Stimulated activated CD4-positive, alpha-beta T cell treated with anti-CD3 and anti-CD28 coated beads, Interleukin-15, amount 100 ng/mL, for 48 hours (primary cell): Measurements from ENCODE around the gene FAM227B.
"Not testable (repeated sequence)": the region's sequence is repeated elsewhere in the genome, so short reads cannot be mapped to it uniquely, and the experiment has no call there.

Experiments used
- DNase-seq, 2 donors: peaks; one replicate each; pipeline ENCODE4 v3.0.0-alpha.2; 2020; ENCODE audit warnings: low read depth in 2 of 2

FAM227B gene

DNA sequence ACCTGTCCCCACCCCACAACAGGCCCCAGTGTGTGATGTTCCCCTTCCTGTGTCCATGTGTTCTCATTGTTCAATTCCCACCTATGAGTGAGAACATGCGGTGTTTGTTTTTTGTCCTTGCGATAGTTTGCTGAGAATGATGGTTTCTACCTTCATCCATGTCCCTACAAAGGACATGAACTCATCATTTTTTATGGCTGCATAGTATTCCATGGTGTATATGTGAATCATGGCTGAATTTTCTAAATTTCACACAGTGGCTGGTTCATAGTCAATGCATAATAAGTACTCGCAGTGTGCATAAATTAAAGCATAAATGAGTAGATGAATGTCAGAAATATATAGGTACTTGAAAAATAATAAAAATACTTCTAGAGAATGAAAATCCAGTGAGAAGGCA lies 8.4 kb downstream of the FAM227B start:
- not testable (repeated sequence) for DNase-seq

DNA sequence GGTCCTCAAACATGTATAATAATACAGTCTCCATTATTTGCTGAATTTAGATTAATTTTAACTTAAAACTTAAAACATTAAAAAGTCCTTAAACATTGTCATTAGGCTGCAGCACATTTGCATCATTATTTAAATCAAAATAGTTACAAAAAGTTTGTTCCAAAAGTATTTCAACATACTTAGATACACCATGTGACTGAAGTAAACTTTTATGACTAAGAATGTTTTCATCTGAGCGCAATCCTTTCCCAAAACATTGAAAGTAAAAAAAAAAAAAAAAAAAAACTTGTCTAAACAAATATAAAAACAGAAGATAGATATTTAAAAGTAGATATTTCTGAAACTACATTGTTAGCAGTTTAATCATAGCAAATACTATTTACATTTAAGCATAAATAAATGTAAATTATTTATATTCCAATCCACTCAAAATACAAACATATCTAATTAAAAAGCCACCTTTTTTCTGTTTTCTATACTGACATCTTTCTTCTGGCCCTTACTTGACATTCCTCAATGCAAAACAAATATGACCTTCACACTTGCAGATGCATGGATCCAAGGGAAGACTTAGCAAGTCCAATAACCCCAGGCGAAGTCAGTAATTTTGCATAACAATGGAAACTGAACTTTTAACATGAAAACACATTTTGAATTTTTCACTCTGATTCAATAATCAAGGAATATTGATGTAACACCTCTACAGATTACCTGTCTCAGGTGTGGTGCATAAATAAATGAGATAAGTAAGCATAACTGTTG lies 10.3 kb downstream of the FAM227B start:
- no peak for DNase-seq

DNA sequence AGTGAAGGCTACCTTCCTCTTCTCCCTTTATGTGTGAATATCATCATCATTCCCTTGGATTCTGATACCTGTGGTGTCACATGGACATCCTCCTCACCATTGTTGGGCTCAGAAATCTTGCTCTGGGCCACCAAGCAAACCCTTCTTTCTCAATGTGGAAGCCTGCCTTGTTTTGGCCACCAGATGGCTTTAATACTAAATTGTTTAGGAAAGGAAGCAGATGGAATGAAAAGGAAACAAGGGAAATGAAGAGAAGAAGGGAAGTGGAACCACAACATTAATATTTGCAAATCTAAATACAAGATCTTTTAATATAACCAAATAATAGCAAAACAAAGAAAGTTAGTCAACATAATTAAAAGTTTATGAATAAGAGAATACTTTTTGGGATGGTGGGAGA lies 14.0 kb downstream of the FAM227B start:
- DNase-seq: no peak

DNA sequence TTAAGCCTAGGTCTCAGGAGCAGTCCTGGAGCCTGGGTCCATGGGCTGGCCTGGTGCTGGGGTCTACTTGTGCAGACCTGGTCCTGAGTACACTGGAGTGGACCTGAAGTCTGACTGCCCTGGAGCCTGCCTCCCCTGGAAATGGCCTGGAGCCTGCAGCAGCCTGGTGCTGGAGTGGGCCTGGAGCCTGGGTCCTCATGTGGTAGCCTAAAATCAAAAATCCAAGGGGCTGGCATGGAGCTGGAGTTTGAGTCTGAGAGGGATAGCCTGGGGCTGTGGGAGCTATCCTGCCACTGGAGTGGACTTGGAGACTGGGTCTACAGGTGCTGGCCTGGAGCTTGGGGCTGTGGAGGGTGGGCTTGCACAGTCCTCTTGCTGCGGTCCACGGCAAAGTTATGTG lies 15.0 kb downstream of the FAM227B start:
- DNase-seq: no peak

DNA sequence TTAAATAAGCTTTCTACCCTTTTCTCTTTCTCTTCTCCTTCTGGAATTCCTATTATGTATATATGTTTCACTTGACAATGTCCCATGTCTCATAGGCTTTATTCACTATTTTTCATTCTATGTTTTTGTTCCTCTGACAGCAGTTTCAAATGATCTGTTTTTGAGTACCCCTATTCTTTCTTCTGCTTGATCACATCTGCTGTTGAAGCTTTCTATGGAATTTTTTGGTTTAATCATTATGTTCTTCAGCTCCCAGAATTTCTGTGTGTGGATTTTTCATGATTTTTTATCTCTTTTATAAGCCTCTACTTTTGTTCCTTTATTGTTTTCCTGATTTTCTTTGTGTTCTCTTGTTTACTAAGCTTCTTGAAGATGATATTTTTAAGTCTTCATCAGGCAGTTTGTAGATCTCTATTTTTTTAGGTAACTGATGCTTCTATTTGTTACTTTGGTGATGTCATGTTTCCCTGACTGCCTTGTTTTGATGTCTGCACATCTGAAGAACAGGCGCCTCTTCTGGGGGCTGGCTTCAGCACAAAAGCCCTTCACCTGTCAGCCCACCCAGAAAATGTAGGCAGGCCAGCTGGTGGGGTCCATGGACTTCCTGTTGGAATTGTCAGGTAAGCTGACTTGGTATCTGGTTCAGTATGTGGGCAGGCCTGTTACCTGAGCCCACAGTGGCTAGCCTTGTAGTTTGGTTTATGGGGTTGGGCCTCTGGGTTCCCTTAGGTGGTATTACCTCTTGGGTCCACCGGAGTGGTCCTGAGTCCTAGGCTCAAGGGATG lies 15.8 kb downstream of the FAM227B start:
- DNase-seq: no peak

DNA sequence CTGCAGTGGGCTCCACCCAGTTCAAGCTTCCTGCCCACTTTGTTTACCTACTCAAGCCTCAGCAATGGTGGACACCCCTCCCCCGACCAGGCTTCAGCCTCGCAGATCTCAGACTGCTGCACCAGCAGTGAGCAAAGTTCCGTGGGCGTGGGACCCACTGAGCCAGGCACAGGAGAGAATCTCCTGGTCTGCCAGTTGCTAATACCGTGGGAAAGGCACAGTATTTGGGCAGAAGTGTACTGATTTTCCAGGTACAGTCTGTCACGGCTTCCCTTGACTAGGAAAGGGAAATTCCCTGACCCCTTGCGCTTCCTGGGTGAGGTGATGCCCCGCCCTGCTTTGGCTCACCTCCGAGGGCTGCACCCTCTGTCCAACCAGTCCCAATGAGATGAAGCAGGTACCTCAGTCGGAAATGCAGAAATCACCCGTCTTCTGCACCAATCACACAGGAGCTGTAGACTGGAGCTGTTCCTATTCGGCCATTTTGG lies 27.7 kb downstream of the FAM227B start:
- not testable (repeated sequence) for DNase-seq

DNA sequence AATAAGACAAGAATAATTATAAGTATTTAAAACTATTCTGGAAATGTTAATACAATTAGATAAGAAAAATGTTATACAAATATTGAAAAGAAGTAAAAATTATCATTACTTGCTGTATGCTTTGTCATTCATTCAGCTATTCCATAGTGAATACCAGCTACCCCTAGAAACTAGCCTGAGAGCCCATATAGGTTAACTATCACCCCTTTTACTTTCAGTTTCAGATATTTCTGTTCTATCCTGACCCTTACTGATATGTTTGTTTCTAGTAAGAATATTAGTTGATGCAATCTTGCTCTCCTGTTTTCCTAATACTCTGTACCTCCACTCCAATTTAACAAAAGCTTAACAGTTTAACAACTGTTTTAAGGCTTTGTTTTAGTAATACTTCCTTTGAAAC lies 31.6 kb downstream of the FAM227B start:
- no peak for DNase-seq

DNA sequence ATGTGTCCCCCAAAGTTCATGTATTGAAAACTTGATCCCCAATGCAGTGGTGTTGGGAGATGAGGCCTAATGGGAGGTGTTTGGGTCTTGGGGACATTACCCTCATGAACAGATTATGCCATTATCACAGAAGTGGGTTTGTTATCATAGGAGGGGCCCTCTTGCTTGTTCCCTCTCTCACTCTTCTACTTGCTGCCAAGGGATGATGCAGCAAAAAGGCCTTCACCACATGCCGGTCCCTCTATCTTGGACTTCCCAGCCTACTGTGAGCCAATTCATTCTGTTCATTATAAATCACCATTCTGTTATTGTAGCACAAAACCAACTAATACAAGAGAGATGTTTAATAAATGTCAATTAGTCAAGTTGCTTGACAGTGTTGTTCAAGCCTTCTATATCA lies 47.2 kb downstream of the FAM227B start:
- no peak for DNase-seq

DNA sequence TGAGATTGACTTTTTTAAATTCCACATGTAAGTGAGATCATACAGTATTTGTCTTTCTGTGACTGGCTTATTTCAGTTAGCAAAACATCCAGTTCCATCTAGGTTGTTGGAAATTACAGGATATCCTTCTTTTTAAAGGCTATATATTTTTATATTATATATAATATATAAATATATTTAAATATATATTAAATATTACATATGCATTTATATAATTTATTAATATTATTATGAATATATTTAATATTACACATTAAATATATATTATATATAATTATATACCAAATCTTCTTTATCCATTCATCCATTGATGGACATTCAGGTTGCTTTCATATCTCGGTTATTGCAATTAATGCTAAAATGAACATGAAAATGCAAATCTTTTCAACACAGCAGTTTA lies 49.9 kb downstream of the FAM227B start:
- DNase-seq: no peak

DNA sequence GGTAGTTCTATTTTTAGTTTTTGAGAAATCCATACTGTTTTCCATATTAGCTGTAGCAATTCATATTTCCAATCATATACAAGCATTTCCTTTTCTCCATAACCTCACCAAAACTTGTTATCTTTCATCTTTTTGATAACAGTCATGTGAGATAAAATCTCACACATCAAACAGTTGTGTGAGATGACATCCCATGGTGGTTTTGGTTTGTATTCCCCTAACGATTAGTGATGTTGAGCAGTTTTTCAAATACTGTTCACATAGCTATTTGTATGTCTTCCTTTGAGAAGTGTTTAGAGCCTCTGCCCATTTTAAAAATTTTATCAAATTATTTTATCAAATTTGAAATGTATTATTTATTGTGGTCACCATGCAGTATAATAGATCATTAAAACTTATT lies 50.4 kb downstream of the FAM227B start:
- no peak for DNase-seq

DNA sequence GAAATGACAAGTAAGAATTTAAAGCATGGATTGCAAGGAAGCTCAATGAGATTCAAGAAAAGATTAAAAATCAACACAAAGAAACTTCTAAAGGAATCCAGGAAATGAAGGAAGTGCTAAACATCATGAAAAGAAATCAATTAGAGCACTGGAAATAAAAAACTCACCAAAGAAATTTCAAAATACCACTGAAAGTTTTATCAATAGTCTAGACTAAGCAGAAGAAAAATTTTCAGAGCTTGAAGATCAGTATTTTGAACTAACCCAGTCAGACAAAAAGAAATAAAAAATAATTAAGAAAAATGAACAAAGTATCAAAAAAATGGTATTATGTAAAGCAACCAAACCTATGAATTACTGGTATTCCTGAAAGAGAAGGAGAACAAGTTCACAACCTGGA lies 60.6 kb downstream of the FAM227B start:
- no peak for DNase-seq

DNA sequence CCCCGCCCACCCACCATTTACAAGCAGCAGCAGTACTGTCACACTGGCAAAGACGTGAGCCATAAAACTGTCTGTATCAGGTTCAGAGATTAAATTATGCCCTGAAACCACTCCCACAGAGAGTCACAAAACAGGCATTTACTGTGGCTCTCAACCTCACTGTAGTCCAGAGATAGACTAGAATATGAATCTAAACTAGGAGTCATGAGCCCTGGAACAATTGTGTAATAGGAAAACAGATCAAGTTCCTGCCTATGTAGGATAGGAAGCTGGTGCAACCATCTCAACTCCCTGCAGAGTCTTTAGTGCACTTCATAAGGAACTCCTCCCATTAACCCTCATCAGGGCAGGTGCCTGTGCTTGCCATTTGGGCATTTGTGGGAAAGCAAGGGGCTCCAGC lies 61.7 kb downstream of the FAM227B start:
- no peak for DNase-seq

DNA sequence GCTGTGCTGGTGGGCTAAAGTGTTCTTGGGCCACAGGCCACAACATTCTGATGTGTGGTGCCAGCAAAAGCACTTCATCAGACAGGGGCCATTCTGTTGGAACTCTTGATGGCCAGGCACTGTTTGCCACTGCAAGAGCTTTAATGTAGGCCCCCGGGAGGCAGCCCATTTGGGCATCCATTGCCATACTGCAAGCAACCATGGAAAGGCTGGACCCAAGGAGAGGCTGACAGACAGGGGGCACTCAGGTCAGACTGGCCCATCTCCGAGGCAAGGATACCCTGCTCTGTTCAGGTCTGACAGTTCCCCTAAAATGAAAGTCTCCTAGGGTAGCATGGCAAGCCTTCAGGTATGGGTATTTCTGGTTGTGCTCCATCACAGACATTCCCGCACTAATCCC lies 64.2 kb downstream of the FAM227B start:
- no peak for DNase-seq

DNA sequence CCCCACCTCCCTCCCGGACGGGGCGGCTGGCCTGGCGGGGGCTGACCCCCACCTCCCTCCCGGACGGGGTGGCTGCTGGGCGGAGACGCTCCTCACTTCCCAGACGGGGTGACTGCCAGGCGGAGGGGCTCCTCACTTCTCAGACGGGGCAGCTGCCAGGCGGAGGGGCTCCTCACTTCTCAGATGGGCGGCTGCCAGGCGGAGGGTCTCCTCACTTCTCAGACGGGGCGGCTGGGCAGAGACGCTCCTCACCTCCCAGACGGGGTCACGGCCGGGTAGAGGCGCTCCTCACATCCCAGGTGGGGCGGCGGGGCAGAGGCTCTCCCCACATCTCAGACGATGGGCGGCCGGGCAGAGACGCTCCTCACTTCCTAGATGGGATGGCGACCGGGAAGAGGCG lies 70.3 kb downstream of the FAM227B start:
- DNase-seq: not testable (repeated sequence)

DNA sequence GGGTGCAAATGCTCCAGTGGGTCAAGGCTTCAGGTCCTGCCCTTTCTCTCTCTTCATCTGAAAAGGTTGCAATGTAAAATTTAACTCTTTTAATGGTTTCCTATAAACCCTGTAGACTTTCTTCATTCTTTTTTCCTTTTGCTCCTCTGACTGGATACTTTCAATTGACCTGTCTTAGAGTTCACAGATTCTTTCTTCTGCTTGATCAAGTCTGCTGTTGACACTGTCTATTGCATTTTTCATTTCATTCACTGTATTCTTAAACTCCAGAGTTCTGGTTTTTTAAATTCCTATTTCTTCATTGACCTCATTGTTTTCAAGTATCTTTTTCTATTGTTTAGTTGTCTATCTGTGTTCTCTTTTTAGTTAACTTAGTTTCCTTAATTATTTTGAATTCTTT lies 82.1 kb downstream of the FAM227B start:
- no peak for DNase-seq

DNA sequence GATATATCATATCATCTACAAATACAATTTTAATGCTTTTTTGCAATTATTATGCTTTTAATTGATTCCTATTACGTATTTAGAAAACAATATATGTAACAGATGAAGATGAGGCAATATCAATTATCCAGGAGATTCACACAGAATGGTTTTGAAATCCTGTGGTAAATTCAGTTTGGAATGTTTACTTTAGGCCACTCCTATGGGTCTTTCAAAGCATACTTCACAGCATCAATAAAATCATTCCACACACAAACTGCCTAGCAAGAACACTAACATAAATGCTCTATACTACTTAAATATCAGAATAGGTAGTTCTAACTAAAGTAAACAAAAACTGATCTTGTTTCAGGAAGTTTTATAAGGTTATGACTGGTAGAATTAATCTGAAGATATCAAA lies 90.5 kb downstream of the FAM227B start:
- no peak for DNase-seq

DNA sequence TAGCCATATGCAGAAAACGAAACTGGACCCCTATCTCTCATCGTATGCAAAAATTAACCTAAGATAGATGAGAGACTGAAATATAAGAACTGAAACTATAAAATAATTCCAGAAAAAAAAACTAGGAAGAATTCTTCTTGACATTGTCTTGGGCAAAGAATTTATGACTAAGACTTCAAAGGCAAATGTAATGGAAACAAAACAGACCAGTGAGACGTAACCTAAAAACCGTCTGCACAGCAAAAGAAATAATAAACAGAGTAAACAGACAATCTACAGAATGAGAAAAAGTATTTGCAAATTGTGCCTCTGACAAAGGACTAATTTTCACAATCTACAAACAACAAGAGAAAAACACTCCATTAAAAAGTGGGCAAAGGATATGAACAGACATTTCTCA lies 92.3 kb downstream of the FAM227B start:
- no peak for DNase-seq

DNA sequence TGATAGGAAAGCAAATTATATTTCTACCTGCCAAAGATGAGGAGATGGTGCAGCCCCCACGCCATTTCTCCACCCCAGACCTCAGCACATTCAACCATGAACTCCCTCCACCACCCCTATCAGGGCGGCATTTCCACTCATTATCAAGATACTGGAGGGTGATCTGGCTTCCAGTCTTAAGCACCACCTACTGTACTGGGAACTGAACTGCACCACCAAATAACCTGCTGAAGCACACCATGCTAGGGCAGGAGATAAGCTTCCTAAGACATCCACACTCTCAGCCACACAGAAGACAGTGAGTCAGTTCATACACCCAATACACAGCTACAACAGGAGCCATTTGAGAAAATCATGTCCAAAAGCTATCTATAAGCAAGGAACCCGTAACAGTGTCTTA lies 98.8 kb downstream of the FAM227B start:
- no peak for DNase-seq

DNA sequence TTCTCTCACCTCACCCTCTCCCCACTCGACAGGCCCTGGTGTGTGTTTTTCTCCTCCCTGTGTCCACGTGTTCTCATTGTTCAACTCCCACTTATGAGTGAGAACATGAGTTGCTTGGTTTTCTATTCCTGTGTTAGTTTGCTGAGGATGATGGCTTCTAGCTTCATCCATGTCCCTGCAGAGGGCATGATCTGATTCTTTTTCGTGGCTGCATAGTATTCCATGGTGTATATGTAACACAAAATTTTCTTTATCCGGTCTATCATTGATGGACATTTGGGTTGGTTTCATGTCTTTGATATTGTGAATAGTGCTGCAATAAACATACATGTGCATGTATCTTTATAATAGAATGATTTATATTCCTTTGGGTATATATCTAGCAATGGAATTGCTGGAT lies 107.9 kb downstream of the FAM227B start:
- not testable (repeated sequence) for DNase-seq

DNA sequence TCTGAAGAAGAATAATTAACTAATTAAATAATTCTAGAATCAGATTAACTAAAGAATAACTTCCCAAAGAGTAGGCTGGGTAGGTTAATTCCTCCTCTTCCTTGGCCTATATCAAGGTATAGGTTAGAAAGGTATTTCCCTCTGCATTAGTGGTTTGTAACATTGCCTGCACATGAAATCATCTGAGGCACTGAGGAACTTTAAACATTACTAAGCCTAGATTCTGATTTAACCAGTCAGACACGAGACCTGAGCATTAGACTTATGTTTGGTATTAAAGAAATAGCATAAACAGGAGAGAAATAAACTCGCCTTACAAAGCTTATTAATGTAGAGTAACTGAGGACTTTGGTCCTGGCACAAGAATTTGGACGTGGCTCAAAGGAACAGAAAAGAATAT lies 113.4 kb downstream of the FAM227B start:
- DNase-seq: no peak

DNA sequence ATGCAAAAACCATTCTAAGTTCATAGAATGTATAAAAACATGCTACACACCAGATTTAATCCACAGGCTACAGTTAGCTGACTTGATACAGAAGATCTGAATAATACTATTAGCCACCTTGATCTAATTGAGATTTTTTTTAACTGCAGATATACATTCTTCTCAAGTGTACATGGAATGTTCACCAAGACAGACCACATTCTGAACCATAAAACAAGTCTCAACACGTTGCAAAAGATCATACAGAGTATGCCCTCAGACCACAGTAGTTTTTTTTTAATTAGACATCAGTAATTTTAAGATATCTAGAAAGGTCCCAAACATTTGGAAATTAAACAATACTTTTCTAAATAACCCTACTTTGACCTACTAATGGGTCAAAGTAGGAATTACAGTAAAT lies 114.3 kb downstream of the FAM227B start:
- no peak for DNase-seq

DNA sequence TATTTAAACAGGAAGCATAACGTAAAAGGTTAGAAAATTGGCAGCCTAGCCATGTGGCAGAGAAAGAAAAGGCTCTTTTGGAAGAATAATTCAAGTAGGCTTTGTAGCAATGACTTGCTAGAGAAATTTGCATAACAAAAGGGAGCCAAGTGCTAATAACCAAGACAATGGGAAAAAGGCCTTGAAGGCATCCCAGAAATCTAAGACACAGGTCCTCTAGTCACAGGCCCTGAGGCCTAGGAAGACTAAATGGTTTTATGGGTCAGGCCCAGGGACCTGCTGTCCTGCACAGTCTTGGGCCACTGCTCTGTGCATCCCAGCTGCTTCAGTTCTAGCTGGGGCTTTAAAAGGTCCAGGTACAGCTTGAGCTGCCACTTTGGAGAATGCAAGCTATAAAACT lies 119.0 kb downstream of the FAM227B start:
- DNase-seq: no peak
